Caco-2 (cell line): ENCODE data around the gene PARP8. TPM values are rescaled to one million over a fixed set of nuclear protein-coding genes. Genes with fewer than 3 reads are reported as not detected.

Source experiments
- BruUV-seq: library from RNA; stranded (reverse); fragments of 400-500 nt; replicated peaks from 2 replicates; lab custom pipeline; 2021; lab: Mats Ljungman, UMichigan
- CTCF ChIA-PET: fragments of 300-600 bp; sonication (Branson Sonifier 250); formaldehyde crosslinking; loops from one replicate; lab custom pipeline; 2022; ENCODE audit warnings: antibody characterized with exemption; lab: Charles Lee
- POLR2A ChIA-PET: fragments of 300-600 bp; sonication (Branson Sonifier 250); formaldehyde crosslinking; loops from one replicate; lab custom pipeline; 2022; ENCODE audit warnings: antibody characterized with exemption; lab: Charles Lee
- DNase-seq, 2 experiments: peaks; one replicate each; pipeline versions ENCODE4 v3.0.0 to v3.0.0-alpha.2; 2020 to 2022
- H3K27me3 ChIP-seq: replicated peaks from 2 replicates; pipeline ENCODE4 v1.6.0; 2011; ENCODE audit warnings: low read length; ENCODE audit not compliant: control insufficient read depth, insufficient read depth
- H3K36me3 ChIP-seq: 2 replicates; pipeline ENCODE4 v1.5.1; 2011; ENCODE audit warnings: low read length; ENCODE audit not compliant: control insufficient read depth, insufficient read depth
- H3K4me1 ChIP-seq: fragments of 250-450 bp; sonication (Bioruptor Pico); 2 replicates; pipeline ENCODE4 v1.5.1; 2020; ENCODE audit warnings: mild to moderate bottlenecking
- H3K4me3 ChIP-seq: 2 replicates; pipeline ENCODE4 v1.5.1; 2011; ENCODE audit warnings: low read depth, mild to moderate bottlenecking, control low read depth, low read length
- H3K9me3 ChIP-seq: fragments of 250-450 bp; sonication (Bioruptor Pico); 2 replicates; pipeline ENCODE4 v1.5.1; 2020; ENCODE audit warnings: mild to moderate bottlenecking, moderate library complexity
- H3K27ac Mint-ChIP-seq: one replicate; pipeline ENCODE4 v1.8.0; 2022; ENCODE audit warnings: mixed read lengths; ENCODE audit not compliant: unreplicated experiment
- H3K27me3 Mint-ChIP-seq: one replicate; pipeline ENCODE4 v1.8.0; 2022; ENCODE audit warnings: mixed read lengths; ENCODE audit not compliant: insufficient read depth, unreplicated experiment
- H3K36me3 Mint-ChIP-seq: one replicate; pipeline ENCODE4 v1.8.0; 2022; ENCODE audit warnings: mild to moderate bottlenecking, mixed read lengths; ENCODE audit not compliant: insufficient read depth, unreplicated experiment
- H3K4me1 Mint-ChIP-seq: one replicate; pipeline ENCODE4 v1.8.0; 2022; ENCODE audit warnings: low read depth, mixed read lengths; ENCODE audit not compliant: unreplicated experiment
- H3K4me3 Mint-ChIP-seq: one replicate; pipeline ENCODE4 v1.8.0; 2022; ENCODE audit warnings: mild to moderate bottlenecking, moderate library complexity, mixed read lengths; ENCODE audit not compliant: unreplicated experiment
- H3K9me3 Mint-ChIP-seq: one replicate; pipeline ENCODE4 v1.8.0; 2022; ENCODE audit warnings: mixed read lengths; ENCODE audit not compliant: unreplicated experiment
- CTCF ChIP-seq, 2 experiments: fragments of 200-600 bp in 1 of 2; IDR thresholded peaks; 1 replicate in 1 of 2; 2 replicates in 1 of 2; pipeline versions ENCODE4 v1.5.1 to v1.8.0; 2011 to 2022; ENCODE audit warnings: antibody characterized with exemption in 1 of 2, control low read depth in 1 of 2, inconsistent platforms in 1 of 2, low read depth in 1 of 2, low read length in 1 of 2, mild to moderate bottlenecking in 1 of 2, moderate library complexity in 1 of 2; ENCODE audit not compliant: insufficient read depth in 1 of 2, severe bottlenecking in 1 of 2, unreplicated experiment in 1 of 2
- intact Hi-C: fragments of 100-400 bp; cut with micrococcal nuclease; formaldehyde crosslinking; loops from one replicate; pipeline ENCODE4 v1.10.0; 2022; ENCODE audit not compliant: unreplicated experiment
- total RNA-seq: library from RNA; stranded (reverse); gene quantifications from 2 replicates; pipeline ENCODE4 v1.2.3, GENCODE V29; 2022

The PARP8 gene
- total RNA-seq, 1 experiment from 2014 or later, result 0.79 TPM

- ChIA-PET POLR2A (no interaction called here), CTCF (no interaction called here)
- no peaks in the 10 kb centered on the region for H3K27me3 ChIP-seq
- no TSS peak for BruUV-seq
- no peak for TF ChIP-seq CTCF (IDR thresholded peaks at IDR 0.05; ENCODE audit: insufficient read depth in 1 of 2, low read depth in 1 of 2, low read length in 1 of 2, severe bottlenecking in 1 of 2, unreplicated experiment in 1 of 2)
- H3K9me3 ChIP-seq, result no peaks in the 10 kb centered on the region
- no peak for DNase-seq
- intact Hi-C loops, result no loop called here
- no peak overlapping the region for H3K27ac Mint-ChIP-seq
- no peaks in the 10 kb centered on the region for H3K36me3 Mint-ChIP-seq
- H3K36me3 ChIP-seq, result no peaks in the 10 kb centered on the region
- peaks cover 3% of the 10 kb centered on the region for H3K27me3 Mint-ChIP-seq
- H3K4me1 ChIP-seq, result no peaks in the 10 kb centered on the region; the same call in 1 of the 2 replicates
- no peaks in the 10 kb centered on the region for H3K9me3 Mint-ChIP-seq
- H3K4me3 ChIP-seq, result no peak overlapping the region
- H3K4me3 Mint-ChIP-seq, result no peak overlapping the region
- H3K4me1 Mint-ChIP-seq, result no peaks in the 10 kb centered on the region
Observed at GRCh38 chr5:50867140-50867539, 200.7 kb downstream of the PARP8 start.

GRCh38 chr5:50873595-50874277 is 207.3 kb downstream of the PARP8 start:
- ChIA-PET CTCF (no interaction called here), POLR2A (no interaction called here)
- no peaks in the 10 kb centered on the region for H3K27me3 ChIP-seq
- H3K9me3 ChIP-seq, result no peaks in the 10 kb centered on the region
- TF ChIP-seq CTCF (IDR thresholded peaks at IDR 0.05; ENCODE audit: insufficient read depth in 1 of 2, low read depth in 1 of 2, low read length in 1 of 2, severe bottlenecking in 1 of 2, unreplicated experiment in 1 of 2), result no peak
- intact Hi-C loops, result no loop called here
- no peak overlapping the region for H3K27ac Mint-ChIP-seq
- BruUV-seq, result no TSS peak
- H3K4me1 Mint-ChIP-seq, result no peaks in the 10 kb centered on the region
- H3K9me3 Mint-ChIP-seq, result no peaks in the 10 kb centered on the region
- H3K4me3 Mint-ChIP-seq, result no peak overlapping the region
- no peak for DNase-seq
- H3K36me3 ChIP-seq, result no peaks in the 10 kb centered on the region
- peaks cover 3% of the 10 kb centered on the region for H3K27me3 Mint-ChIP-seq
- H3K4me3 ChIP-seq, result no peak overlapping the region
- no peaks in the 10 kb centered on the region for H3K36me3 Mint-ChIP-seq
- H3K4me1 ChIP-seq, result no peaks in the 10 kb centered on the region

GRCh38 chr5:50874306-50875001 is 208.0 kb downstream of the PARP8 start:
- no peak for DNase-seq
- no peak overlapping the region for H3K4me3 Mint-ChIP-seq

More at GRCh38 chr5:50874306-50875001, 208.0 kb downstream of the PARP8 start:
- H3K9me3 Mint-ChIP-seq, result no peaks in the 10 kb centered on the region
- no peak overlapping the region for H3K27ac Mint-ChIP-seq
- ChIA-PET POLR2A (no interaction called here), CTCF (no interaction called here)
- BruUV-seq, result no TSS peak
- intact Hi-C loops, result no loop called here
- no peak for TF ChIP-seq CTCF (IDR thresholded peaks at IDR 0.05; ENCODE audit: insufficient read depth in 1 of 2, low read depth in 1 of 2, low read length in 1 of 2, severe bottlenecking in 1 of 2, unreplicated experiment in 1 of 2)
- H3K27me3 Mint-ChIP-seq, result peaks cover 3% of the 10 kb centered on the region
- no peaks in the 10 kb centered on the region for H3K4me1 Mint-ChIP-seq
- H3K4me1 ChIP-seq, result no peaks in the 10 kb centered on the region
- H3K4me3 ChIP-seq, result no peak overlapping the region
- no peaks in the 10 kb centered on the region for H3K36me3 Mint-ChIP-seq
- H3K9me3 ChIP-seq, result no peaks in the 10 kb centered on the region
- H3K27me3 ChIP-seq, result no peaks in the 10 kb centered on the region
- H3K36me3 ChIP-seq, result no peaks in the 10 kb centered on the region
